GM21576 (cell line): ENCODE results near the gene TSPAN18.

Experiments
- ATAC-seq: cut with Tn5 transposase; IDR thresholded peaks from one replicate; pipeline ENCODE4 v1.9.1; 2021; ENCODE audit warnings: mild to moderate bottlenecking, moderate library complexity; ENCODE audit not compliant: unreplicated experiment

TSPAN18 gene

DNA sequence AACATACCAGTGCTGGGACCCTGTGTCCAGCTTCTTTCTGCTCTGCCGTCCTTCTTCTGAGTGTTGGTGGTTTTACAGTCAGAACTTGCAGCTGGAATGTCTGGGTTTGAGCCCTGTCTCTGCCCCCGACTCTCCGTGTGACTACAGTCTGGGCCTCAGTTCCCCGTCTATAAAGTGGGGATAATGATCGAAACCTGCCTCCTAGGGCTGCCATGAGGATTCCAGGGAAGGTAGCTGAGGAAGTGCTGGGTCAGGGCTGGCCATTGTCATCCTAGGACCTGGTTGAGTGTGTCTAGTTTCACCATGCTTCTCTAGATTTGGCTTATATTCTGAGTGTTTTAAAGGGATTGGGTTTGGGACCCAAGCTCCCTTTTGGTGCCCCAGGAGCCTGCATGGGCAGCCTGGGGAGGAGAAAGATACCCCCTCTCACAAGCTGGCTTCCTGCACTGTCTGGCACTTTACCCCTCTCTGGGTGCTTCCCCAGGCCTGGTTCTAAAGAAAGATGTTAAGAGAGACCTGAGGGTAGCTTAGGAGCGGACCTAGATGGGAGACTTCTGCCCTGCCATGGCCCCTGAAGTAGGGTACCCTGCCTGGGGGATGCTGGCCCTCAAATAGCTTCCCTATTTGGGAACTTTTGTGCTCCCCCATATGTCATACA is 49.9 kb downstream of the TSPAN18 start:
- ATAC-seq = no peak

DNA sequence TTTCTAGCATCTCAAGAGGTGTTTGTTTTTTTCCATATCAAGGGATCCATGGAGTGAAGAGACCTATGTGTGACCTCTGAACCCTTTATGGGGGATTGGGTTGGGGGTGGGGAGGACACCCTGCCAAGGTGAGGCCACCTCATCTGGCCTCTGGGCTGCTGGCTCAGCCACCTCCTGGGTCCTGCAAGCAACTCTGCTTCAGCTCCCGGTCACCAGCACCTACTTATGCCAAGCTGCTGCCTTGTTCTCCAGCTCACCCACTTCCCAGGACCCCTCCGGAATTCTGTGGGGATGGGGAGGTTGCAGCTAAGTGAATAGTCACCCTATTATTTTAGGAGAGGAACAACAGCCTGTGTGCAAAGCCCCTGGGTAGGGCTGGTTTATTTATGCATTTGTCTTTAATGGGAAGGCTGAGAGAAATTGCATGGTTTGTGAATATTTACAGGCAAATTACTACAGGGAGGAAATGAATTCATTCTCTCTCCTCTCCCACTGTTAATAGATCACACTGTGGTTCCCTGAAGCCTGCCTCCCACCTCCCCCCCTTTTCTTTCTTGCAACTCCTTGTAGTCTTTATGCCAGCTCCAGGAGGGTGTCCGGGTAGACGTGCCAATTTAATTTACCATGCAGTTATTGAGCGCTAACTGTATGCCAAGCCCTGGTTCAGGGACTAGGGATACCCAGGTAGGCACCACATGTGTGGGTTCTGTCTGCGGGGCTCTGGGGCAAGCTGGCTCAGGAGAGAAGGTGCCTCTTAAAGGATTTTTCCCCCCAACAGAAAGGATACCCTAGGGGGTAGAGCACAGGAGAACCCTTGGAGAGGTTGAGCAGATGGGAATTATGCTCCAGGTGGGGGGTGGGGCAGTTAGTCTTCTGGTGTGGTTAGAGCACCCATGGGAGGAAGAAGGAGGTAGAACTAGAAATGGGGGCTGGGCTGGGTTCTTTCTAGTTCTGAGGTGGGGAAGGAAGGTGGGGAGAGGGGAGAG is 50.7 kb downstream of the TSPAN18 start:
- ATAC-seq = no peak

DNA sequence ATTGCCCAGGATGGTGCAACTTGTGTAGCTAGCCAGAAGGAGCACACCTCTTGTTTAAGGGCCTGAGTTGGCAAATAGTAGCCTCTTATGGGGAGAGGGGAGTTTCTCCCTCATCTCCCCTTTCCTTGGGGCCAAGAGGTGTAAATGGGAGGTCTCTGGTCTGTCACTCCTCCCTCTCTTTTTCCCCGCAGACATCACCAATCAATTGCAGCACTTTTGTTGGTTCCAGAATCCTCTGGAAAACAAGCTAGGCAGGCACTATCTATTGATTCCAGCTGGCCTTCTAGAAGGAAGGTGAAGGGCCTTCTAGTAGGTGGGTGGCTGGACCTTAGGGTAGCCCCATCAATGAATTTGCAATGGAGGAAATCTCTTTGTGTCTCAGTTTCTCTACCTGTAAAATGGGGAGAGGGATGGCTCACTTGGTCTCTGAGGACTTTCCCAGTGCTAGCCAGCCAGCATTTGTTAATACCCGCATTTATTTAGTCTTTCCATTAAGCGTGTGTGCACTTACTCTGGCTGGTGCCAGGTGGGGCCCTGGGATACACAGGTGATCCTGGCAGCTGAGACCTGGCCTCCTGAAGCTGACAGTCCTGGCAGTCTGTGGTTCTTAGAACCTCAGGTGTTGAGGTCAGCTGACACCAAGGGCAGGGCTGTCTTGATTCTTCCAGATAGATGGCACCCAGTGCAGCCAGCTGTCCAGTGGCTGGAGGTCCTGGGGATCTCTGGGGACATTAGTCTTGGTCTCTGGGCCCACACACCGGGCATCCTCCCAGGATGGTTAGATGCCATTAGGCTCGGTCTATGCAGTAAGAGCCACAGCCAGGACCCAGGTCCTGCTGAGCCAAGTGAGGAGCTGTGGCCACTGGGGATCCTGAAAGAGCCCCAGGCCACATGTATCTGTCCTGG is 51.7 kb downstream of the TSPAN18 start:
- ATAC-seq = no peak

DNA sequence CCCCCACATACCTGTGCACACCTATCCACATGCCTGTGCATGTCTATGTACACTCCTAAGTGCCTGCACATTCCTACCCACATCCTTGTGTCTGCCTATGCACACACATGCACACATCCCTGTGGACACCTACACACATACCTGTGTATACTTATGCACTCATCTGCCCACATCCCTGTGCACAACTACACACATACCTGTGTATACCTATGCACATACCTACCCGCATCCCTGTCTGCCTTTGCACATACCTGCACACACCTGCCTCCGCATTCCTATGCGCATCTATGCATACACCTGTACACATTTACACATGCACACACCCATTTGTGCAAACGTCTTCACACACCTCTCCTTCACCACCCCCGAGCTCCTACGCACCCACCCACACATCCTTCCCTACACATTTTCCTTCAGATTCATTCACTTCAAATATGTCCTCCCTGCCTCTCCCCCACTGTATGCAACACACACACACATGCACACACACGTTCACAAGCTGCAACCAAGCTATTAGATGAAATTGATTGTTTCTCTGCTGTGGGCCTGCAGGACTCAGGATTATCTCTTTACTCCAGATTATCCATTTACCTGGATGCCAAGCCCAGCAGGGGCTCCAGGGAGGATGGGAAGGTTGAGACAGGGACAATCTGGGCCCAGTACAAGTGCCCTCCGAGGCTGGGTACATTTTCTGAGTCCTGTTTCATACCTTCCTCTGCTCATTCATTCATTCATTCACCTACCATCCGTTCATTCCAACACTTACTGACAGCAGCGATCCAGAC is 53.2 kb downstream of the TSPAN18 start:
- ATAC-seq = no peak

DNA sequence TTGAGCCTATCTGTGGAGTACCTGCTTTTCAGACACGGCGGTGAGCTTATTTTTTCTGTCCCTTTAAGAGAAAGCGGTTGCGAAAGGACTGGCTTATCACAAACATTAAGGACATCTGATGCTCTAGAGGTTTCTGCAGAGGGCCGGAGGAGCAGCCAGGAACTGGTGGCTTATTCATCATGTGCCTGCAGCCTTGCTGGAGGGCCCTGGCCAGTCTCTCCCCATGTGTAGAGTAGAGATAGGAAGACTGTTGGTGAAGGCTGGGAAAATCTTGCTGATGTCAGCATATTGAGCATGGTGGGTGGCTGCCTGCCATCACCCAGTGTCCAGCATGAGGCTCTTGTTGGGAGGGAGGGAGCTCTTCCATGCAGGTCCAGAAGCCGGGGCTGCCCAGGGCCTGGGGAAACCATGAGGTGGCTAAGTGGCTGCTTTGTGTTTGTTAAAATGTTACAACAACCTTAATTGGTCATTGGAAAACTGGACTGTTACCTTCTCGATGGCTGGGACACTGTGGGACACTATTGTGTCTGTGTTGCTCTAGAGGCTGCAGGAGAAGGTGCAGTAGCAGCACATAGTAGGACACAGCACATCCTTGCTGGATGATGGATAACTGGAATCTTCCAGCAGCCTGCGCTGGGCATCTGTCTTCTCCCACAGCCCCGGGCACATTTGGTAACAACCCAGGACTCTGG is 54.3 kb downstream of the TSPAN18 start:
- ATAC-seq = no peak

DNA sequence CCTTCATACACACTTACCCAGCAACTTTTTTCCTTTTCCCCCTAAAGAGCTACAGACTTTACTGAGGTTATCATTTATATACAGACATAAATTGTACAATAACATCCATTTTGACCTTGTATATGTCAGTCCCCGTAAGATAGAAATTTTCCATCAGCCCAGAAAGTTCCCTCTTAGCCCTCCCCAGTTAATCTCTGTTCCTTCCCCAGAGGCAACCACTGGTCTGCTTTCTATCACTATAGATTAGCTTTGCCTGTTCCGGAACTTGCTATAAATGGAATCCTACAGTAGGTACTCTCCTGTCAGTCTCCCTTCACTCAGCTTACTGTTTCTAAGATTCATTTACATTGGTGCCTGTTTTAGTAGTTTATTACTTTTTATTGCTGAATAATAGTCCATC is 54.9 kb downstream of the TSPAN18 start:
- no peak for ATAC-seq

DNA sequence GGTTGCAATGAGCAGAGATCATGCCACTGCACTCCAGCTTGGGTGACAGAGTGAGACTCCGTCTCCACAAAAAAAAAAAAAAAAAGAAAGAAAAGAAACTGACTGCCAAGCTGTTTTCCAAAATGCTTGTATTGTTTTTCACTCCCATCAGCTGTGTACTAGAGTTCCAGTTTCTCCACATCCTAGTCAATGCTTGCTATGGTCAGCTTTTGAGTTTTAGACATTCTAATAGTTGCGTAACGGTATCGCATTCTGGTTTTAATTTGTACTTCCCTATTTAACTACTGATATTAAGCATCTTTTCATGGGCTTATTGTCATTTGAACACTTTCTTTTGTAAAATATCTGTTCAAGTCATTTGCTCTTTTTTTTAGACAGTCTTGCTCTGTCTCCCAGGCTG is 55.7 kb downstream of the TSPAN18 start:
- ATAC-seq = no peak

DNA sequence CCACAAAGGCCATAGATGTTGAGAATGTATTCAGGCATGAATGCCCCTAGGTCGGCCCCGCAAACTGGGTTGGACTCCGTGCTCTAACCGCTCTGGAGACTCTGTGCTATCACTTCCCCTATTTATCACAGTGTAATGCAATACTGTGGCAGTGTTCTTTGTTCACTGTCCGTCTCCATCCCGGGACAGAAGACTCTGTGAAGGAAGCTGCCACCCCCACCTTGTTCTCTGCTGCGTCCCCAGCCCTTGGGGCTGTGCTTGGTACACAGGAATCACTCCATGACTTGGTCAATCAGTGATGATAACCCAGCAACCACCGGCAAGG is 57.6 kb downstream of the TSPAN18 start:
- no peak for ATAC-seq

DNA sequence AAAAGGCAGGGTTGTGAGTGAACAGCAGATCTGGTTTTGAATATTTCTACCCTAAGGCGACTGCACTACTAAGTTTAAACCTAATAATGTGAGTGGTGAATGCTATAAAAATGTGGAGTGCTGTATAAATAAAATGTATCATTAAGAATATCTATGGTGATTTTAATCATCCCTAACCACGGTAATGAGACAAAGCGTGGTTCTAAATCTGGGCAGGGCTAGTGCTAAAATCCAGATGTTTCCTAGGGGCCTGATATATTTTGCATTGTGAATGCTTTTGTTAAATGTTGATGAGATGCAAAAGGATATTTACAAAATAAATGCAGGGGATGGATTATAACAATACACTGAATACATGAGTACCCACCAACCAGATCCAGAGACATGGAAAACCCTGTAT is 58.1 kb downstream of the TSPAN18 start:
- no peak for ATAC-seq

DNA sequence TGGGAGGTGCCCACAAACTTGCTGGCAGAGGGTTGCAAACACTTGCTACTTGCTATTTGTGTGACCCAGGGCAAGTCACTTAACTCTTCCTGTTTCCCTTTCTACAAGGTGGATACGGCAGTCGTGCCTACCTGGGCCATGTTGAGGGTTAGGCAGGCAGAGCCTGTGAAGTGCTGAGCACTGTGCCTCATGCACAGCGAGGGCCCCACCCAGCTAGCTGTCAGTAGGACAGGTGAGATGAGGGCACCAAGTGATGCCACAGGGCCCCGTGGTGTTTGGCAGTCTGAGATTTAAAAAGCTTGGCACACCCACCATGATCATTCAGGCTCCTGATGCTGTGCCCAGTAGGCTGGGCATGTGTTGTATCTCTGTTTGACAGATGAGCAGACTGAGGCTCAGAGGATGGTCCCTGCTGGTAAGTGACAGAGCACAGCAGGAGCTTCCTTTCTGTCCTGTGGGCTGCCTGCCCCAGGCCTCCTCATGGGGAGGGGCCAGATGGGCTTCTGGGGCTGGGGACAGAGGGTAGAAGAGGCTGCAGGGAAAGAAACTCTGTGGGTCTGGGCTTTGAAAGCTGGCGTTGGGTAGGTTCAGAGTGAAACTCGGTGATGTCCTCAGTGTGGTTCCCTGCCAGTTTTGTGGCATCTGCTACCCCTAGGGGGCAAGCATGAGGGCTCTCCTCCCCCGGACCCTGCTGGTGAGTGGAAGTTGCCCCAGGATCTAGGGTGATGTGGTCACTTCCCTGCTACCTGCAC is 59.3 kb downstream of the TSPAN18 start:
- no peak for ATAC-seq

DNA sequence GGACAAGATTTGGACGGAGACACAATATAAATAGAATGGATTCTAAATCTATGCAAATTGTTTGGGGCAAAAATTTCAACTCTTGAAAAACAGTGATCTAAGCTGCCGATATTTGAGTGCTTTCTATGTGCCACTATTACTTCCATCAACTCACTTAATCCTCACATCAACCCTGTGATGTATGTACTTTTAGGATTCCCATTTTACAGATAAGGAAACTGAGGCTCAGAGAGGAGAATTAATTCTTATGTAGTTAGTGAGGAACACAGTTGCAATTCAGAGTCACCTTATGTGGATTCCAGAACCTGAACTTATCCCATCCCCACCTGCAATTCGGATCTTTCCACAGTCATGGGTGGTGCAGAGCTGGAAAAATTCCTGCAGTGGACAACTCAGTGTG is 60.3 kb downstream of the TSPAN18 start:
- no peak for ATAC-seq

DNA sequence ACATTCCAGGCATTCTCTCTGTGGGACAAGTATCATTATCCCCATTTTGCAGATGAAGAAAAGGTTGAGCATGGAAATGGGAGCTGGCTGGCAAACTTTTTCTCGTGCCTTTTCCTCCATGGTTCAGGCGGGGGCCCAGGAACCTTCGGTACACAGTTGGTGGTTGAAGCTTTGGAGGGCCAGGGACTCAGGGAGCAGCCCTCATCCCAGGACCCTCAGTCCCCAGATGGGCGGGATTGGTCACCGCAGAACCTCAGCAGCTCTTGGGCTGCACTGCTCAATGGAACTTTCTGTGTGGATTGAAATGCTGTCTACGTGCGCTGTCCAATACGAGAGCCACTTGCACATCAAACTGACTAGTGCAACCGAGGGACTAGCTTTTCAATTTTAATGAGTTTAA is 61.2 kb downstream of the TSPAN18 start:
- ATAC-seq = no peak

DNA sequence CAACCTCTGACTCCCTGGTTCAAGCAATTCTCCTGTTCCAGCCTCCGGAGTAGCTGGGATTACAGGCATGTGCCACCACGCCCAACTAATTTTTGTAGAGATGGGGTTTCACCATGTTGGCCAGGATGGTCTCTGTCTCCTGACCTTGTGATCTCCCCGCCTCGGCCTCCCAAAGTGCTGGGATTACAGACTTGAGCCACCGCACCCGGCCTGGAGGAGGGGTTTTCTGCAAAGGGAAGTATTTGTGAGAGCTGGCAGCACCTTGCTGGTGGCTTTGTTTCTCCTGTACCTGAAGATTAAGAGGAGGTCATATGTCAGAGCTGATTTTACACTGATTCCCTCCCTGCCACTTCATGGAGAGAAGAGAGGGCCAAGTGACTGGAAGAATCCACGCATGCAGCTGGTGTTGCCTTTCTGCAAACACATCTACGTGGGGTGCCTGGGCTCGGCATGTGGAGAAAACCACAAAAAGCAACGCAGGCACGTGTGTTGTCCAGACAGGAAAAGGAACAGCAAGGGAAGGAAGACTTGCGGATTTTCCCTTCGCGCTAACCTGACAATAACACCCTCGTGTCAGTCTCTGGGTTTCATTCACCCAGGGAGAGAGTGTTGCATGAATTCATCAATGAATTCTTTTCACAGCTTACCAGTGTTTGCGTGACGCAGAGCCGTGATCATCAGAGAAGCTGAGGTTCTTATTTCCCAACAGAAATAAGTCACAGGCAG is 61.9 kb downstream of the TSPAN18 start:
- no peak for ATAC-seq

DNA sequence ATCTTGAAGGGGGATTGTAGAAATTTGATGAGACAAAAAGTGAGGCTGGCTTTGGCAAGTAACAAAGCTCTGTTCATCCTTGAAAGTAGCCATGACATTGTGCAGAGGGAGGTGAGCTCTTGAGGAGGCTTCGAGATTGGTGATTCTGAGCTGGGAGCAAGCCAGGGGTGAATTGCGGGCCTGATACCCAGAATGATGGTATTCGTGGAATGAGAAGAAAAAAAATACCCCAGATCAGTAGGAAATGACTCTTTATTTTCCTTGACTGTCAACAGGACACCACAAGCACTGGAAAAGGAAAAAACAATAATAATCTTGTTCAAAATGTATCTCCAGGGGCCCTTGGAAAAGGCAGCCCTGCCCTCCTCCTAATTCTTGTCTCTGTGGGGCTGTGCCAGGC is 62.7 kb downstream of the TSPAN18 start:
- ATAC-seq = no peak

DNA sequence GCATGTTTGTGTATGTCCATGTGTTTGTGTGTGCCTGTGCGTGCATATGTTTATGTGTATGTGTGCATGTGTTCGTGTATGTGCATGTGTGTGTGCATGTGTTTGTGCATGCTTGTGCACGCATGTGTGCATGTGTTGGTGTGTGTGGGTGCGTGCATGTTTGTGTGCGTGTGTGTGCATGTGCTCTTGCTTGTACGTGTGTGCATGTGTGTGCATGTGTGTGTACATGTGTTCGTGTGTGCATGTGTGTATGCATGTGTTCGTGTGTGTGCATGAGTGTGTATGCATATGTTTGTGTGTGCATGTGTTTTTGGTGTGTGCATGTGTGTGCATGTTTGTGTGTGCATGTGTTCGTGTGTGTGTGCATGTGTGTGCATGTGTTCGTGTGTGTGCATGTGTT is 63.4 kb downstream of the TSPAN18 start:
- no peak for ATAC-seq

DNA sequence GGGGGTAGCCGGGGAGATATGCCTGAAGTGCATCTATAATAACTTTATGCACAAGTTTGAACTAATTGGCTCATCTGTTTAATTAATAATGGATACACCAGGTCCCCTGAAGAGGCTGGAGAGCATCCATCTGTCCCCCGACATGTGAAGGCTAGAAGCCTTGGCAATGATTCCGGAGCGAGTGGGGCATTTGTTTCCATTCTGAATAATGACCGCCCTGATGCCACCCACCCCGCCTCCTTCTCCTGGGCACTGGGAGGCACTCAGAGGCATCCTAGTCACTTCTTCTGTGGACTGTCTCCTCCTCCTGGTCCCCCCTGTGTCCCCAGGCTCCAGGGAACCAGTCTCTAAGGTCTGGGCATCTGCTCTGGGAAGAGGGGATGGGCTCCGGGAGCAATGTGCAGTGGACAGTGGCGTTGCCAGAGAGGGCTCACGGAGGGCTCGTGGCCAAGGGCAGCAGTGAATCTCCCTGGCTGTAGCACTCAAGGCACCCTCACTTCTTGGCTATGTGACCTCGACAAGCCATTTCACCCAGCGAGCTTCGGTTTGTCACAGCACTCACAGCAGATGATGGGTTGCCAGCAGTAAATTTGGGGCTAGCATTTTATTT is 64.7 kb downstream of the TSPAN18 start:
- ATAC-seq = no peak

DNA sequence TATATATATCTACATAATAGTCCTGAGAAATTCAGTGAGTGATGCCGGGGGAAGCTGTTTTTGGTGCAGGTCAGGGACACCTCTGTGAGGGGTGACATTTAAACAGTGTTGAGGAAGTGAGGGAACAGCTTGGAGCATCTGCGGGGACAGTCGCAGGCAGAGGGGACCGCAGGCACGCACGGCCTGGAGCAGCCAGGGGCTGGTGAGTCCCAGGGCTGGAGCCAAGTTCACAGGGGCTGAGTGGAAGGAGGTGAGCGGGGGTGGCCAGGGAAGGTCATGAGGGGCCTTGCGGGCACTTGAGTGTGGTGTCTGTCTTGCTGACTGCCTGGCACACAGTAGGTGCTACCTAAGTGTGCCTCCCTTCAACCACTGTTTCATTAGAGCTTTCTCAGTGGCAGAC is 65.4 kb downstream of the TSPAN18 start:
- ATAC-seq = no peak

DNA sequence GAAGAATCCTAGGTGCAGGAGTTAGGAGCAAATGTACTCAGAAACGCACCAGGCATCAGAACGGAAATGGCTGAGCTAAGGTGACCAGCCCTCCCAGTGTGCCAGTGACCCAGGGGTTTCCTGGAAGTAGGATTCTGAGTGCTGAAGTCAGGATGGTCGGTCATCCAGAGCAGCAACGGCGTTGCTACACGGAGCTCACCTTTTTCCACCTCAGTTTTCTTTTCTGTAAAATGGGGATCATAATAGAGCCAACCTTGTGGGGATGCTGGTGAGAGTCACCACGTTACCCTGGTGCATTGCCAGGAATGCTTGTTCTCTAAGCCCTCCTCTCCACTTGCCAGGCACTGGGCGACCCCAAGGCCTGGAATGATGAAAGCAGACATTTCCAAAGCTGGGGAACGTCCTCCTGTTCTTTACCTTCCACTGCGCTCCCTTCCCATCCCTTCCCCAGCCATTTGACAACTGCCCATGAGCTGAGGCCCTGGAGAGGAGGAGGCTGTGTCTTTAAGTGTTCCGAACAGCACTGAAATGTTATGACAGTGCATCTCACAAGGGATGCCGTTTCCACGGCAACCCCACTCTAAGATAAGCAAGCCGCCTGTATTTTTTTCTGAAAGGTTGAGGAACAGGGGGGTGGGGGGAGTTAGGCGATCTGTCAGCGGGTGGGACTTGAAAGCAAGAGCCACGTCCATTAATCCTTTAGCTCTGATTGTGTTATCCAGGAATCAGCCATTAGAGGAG is 66.8 kb downstream of the TSPAN18 start:
- ATAC-seq = no peak
